Activated gamma-delta T cell treated with Interleukin-2 at 50 U/mL for 16 hours (primary cell): ENCODE results near the gene SETBP1.

ENCODE experiments used
- DNase-seq: peaks from one replicate; pipeline ENCODE4 v3.0.0-alpha.2; 2020

The SETBP1 gene

DNA sequence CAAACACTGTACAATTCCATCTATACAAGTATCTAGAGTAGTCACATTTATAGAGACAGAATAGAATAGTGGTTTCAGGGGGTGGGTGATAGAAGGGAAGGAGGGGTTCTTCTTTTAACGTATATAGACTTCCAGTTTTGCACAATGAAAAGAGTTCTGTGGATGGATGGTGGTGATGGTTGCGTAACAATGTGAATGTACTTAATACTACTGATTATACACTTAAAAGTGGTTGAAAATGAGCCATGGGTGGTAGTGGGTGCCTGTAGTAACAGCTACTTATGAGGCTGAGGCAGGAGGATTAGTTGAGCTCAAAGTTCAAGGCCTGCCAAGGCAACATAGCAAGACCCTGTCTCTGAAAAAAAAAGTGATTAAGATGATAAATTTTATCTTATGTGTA, 85.8 kb downstream of the SETBP1 start:
- no peak for DNase-seq

DNA sequence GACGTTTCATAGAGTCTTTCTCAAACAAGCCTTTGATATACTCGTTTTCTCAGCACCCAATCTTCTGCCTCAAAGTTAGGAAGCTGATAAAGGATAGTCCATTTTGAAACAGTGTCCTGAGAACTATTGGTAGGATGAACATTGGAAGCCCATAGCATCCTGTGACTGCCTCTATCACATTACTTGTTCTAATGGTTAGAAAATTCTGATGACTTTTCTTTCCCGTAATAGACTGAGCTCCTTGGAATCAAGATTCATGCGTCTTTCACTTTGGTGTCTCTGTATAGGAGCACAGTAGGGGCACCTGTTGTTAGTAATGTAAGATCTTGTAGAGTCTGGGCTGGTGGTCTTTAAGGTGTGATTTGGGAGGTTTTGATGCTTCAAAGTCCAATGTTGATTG, 87.1 kb downstream of the SETBP1 start:
- DNase-seq = no peak

DNA sequence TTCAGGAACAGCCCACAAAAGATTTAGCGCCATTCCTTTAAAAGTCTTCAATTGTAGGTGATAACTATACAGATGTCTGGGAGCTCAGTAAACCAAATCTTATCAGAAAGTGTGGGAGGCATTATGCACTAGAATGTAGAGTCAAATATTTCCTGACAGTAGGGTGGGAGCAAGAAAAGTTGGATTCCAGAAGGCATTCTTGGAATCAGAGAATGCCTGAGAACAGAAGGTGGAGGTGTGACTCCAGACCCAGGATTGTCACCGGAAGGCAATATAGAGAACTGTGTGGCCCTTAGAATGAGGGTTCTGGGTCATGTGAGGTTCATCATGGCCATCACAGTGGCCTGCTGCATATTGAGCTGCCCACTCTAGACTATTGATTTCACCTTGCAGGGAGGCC, 90.0 kb downstream of the SETBP1 start:
- no peak for DNase-seq

DNA sequence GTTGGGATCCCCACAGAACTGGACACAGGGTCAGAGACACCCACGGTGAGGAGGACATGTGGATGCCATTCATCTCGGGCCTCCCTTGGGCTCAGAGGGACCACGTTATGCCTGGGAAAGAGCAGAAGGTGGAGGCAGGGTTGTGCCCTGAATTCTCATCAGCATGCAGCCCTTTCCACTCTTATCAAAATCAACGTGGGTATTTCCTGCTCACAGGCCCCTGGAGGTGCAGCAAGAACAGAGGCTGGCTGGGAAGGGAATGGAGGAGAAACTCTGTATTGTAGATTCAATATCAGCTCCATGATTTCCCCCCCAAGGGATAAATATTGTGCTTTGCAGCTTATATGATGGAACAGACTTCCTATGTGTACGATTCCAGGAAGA, 90.9 kb downstream of the SETBP1 start:
- no peak for DNase-seq

DNA sequence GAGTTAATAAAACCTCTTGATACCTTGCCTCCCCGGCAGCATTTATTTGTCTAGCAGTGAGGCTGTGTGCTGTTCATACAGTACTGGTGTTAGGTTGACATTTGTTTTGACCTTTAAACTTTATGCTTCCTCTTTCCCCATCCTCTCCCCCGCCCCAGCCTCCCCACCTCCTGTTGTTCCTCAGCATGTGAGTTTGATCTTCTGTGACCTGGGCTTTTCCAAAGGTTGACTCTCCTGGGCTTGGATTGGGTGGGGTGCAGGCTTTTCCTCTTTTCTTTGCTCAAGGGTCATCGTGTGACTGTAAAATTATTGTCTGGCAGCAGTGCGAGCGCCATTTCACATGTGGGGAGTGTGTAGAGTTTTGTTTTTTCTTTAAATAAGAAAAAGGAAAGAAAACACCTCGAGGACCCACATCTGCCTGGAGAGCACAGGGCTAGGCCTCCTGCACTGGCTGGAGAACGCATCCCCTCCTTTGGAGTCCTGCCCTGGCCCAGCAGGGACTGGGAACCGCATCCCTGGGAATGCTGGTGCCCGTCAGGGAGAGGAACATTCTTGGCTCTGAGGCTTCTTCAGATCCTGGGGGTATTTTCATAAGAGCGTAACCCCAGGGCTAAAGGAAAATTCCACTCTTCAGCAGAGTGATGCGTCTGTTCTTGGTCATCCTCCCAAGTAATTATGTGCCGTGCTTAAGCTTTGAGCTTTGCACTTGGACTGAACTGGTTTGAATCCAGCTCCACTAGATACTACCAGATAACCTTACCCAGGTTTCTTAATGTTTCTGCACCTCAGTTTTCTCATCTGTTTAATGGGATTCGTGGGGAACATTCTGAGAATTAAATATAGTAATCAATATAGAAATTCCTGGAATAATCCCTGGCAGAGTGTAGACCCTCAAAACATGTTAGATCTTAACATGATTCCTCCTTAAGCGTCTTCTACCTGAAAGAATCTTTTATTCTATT, 91.5 kb downstream of the SETBP1 start:
- no peak for DNase-seq

DNA sequence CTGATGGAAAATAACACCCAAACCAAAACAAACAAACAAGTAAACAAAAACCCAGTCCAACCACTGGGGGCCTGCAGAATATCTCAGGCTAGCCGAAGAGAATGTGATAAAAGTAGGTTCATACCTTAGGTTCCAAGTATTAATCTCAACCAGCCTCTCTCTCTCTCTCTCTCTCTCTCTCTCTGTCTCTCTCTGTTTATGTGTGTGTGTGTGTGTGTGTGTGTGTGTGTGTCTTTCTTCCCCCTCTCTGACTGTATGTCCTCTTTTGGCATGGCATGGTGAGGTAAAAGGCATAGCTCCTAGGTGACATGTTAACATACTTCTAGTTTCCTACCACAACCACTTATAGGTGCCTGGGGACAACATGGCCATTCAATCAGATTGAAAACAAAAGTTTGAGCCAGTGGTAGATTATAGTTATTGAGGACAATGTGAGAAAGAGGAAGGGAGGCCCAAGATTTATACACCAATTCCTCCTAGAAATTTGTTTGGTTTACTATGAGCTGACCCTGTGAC, 93.0 kb downstream of the SETBP1 start:
- DNase-seq = no peak

DNA sequence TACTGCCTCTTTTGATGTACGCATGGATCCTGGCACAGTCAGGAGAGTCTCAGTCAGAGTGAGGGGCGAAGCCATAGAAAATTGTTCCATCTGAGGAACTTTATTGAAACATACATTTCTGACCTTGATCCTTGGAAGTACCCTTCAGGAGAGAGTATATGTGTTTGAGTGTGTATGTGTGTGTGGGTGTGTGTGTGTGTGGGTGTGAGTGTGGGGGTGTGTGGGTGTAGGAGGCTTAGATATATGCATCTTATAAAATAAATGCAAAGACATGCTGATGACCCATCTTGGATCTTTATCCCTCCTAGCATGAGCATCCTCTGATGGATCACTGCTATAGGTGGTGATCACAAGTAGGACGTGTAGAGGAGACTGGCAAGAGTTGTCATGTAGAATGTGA, 93.5 kb downstream of the SETBP1 start:
- no peak for DNase-seq

DNA sequence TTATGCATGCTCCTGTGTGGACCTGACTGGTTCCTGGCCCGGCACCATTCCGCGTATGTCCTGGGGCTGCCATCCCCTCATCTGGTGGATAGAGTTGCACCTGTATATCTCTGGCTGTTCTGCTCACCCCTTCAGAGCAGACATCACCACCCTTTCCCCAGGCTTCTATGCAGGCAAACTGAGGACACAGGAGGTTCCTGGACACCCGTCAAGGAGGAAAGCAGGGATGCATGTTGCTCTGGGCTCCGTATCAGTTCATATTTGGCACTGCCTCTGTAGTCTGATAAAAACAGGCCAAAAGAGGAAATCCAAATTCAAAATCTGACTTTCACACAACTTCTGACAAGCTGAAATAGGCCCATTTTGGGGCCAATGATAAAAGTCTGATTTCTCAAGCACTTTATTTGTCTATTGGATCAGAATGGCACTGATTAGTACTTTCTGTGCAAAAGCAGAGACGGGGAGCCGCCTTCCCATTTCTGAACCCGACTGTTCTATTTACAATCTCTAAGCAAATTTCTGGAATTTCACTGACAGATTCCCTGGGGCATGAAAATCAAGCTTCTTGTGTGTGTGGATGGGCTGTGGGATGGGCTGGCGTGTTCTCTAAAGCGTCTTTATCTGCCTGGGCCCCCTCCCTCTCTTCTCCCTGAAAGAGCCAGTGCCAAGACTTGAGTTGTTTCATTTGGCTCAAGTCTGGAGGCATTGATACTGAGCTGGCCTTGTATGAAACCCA, 96.9 kb downstream of the SETBP1 start:
- DNase-seq = no peak

DNA sequence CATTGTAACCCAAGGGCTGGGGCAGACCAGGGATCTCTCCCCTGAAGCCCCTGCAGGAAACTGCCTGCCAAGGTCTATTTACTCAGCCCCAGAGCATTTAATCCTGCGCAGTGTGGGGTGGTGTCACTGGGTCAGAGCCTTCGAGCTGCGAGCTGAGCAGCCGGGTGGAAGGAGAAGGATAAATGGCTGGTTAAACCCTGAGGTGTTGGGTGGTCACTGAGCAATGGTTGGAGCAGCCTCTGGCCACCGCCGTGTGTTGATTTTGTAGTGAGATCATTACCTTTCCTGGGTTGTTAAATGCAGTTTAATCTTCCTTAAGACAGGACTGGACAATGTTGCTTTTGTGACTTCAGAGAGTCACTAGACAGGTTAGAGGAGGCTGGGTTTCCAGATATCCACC, 98.1 kb downstream of the SETBP1 start:
- no peak for DNase-seq

DNA sequence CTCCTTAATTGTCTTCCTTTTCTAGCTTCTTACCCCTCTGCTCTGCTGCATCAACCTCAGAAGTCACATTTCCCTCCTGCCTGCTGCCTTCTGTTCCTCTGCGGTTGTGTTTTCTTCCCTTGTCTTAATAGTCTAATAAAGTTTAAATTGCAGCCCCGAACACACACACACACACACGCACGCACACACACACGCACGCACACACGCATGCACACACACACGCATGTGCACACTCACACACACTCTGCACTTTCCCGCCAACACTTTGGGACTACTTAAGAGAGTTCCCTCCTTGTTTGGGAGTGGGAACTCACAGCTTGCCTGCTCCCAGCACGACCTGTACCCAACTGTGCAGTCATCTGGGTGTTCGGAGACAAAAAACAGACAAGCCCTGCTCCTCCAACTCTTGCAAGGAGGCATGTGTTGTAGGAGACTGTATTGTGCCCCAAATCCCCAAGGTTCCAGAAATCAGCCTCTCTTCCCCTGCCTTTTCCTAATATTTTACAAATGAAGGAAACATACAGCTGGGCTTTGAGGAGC, 99.1 kb downstream of the SETBP1 start:
- no peak for DNase-seq

DNA sequence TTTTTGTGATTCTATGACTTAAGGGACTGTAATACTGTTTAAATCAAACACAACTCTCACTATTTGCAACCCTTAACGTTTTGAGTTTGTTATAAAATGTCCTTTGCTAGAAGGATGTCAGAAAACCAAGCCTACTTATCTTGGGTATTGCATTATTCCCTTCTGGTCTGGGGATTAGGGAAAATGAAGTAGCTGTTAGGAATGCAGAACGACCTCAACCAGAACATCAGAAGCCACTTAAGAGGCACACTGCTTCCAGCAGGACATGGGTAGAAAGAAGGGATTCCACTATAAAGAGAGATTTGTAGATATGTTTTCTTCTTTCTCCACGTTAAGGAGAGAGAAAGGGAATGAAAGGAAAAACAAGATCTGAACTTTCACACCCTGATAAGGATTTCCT, 101.2 kb downstream of the SETBP1 start:
- DNase-seq = no peak

DNA sequence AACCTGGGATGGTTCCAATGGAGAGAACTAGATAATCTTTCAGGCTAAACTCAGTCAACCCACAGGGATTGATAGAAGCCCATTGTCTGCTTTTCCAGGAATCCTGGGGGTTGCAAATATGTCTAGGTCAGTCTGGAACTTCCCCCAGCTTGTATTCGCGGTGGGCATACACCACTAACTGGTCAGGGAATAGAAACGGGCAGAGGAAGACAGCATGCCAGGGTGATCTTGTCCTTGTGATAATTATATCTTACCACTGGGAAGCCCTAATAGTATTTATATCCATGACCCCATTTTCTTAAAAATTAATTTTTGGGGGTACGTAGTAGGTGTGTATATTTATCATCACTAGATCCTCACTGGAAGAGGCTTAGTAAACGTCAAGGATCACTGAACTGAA, 101.9 kb downstream of the SETBP1 start:
- no peak for DNase-seq

DNA sequence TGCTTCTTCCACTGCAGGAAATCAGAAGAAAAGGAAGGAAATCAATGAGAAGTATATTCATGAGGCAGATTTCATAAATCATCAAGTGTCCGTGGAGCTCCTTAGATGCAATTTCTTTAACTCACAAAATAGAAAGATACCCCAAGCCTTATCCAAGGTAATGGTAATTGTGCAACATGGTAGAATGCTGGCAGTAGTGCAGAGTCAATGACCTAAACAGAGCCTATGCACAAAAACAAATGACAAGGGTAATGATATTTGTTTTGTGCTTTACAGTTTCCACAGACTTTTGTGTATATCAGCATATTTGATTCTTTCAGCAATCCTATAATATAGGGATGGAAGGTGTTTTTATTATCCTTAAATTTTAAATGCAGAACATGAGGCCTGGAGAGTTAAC, 102.7 kb downstream of the SETBP1 start:
- no peak for DNase-seq

DNA sequence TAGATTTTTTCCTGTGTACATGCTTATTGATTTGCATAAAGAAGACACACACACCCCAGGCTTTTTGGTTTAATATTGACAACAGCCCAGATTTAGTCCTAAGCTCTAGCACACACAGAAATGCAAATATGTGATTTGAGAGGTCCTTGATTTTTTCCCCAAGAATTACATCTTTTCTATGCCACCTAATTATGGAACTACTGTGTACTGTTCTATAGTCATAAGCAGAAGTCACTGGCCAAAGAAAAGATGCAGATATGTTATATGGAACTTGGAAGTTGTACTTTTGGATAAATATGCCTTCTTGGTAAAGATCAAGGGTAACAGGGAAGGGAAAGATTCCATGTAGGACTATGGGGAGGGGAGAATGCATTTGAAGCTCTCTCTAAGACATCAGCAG, 105.6 kb downstream of the SETBP1 start:
- no peak for DNase-seq

DNA sequence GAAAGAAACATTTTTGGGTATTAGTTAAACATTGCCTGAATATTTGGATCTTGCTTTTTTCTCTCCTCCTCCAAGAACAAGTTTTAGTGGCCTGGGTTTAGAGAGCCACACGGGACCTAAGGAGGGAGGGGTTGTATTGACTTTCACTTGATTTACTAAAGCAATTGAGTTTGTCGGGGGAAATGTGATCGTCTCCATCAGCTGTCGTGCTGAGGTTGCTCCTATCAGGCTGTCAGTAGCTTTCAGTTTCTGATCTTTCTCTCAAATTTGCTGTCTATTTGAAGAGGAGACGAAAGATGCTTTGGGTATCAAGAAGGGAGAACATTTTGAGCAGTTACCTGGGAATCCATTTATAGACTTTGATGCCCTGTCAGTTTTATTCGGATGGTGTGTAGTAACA, 106.0 kb downstream of the SETBP1 start:
- DNase-seq = no peak

DNA sequence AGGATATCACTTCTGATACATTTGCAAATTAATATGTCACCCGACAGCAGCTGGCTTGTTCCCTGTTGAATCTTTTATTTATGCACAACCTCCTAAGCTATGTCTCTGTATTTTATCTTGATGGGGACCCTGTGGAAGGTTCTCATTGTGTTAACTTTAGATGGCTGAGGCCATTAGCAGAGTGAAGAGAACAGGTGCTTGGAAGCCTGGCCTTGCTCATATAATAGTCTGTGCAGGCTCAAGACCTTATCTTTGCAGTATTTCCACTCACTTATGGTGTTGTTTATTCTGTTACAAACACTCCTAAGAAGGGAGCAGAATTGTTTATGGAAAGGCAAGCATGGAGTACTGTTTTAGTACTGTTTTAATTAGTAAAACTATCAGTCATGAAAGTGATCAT, 107.6 kb downstream of the SETBP1 start:
- DNase-seq = no peak

DNA sequence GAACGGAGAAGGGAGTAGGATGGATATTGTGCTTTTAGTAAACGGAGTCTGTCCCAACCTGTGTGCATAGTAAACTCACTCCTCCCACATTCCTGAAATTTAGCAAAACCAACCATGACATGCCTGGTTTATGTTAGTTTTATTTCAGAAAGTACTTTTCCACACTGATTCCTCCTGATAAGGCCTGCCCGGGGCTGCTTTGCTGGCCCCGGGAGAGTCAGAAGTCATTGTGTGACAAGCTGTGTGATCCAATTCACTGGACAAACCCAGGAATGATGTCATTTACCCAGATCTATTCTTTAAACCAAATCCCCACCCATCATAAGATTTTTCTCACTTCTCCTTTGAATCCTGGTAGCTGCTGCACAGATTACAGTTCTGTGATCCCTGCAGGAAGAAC, 109.0 kb downstream of the SETBP1 start:
- no peak for DNase-seq

DNA sequence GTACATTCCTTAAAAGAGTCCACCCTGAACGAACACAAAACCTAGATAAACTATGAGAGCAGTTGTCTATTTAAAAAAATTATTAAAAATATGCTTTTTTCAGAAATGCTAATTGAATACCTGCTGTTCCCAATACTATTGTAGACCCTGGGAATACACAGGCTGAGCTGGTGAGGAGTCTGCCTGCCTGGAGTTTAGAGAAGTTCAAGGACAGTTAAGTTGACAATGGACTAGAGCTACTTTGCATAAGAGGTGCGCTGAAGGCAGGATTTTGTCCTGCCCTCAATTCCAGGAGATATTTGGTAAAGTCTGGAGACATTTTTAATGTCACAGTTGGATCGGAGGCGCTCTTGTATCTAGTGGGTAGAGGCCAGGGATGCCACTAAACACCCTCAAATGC, 110.2 kb downstream of the SETBP1 start:
- no peak for DNase-seq

DNA sequence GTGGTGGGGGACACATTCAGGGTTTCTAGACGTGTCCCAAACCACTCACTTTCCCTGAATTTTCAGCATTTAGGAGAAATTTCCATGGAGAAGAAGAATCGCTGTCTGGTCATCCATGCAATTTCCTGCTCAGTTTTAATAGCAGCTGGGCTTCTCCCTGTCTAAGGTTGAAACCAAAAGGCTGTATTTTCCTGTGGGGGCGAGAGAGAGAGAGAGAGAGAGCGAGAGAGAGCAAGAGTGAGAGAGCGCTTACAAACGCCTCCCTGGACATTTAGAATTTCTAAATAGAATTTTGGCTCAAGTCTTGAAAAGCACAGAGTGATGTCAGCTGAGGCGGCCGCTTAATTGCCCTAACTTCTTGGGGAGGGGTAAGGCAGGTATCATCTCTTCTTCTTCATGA, 110.8 kb downstream of the SETBP1 start:
- no peak for DNase-seq

DNA sequence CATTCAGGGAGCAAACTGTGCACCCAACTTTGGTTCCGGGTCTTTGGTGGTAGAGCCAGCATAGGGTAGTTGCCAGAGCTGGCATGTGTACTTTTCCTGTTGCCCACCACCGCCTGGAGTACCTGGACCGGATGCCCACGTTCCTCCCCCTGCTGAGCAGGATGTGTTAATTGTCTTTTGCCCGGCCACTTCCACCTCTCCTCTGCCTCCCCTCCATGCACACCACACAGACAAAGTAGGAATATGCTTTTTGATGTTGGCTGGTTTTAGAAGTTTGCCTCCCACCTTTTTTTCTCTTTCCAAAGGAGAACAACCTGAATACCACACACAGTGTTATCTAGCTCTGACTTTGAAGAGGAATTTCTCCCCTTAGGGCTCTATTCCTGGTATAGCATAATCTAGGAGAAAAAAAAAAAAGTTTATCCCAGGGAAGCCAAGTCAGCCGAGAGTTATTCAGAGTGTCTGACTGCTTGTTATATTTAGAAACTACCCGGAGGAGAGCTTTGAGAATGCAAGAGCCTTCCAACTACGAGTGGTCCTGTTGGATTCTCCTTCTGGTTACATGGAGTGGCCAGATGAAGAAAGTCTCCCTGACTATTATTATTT, 111.9 kb downstream of the SETBP1 start:
- DNase-seq = no peak

DNA sequence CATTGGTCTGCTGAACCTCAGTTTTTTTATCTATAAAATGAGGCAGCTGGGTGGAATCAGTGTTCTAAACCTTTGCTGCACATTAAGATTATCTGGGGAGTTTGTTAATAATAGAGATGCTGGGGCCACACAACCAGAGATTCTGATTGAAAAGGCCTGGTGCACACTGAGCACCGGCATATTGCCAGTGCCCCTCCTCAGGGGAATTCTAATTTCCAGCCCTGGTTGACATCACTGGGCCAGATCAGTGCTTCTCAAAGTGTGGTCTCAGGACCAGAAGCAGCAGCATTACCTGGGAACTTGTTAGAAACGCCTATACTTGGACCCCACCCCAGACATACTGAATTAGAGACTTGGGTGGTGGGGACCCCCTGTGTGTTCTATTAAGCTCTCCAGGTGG, 112.5 kb downstream of the SETBP1 start:
- DNase-seq = no peak

DNA sequence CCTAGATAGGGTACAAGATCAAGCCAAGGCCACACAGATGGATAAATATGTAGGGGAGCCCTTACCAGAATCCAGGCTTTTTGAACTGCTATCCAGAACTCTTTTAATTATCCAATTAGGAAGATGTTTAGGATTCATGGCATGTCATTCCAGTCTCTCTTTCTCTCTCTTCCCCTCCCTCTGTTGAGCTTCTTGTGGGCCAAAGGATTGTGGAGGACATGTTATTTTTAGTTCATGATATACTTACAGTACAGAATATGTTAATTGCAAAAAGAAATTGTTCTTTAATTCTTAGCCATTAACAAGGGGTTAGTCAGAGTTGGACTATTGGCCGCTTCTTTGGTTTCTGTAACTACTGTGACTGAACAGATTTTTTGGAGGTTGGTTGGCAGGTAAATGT, 113.0 kb downstream of the SETBP1 start:
- DNase-seq = no peak

DNA sequence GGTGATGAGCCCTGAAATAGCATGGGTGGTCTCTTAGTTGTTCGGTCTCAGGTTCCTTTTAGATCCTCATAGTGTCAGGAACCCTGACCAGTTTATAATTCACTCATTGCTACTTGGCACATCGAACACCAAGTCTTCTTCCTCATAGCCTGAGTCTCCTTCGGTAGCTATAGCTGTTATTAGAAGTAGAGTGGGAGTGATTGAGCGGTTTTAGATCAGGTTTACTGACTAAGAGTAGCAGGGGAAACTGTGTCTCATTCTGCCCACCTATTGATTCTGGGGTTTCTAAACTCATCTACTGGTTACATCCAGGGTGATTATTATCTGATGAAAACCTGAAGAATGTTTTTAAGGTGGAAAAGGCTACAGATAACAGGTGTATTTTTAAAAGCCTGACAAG, 114.6 kb downstream of the SETBP1 start:
- DNase-seq = no peak
